Panc1 (cell line): ENCODE results near the gene PCK2. TPM values are rescaled to one million over a fixed set of nuclear protein-coding genes. Genes with fewer than 3 reads are reported as not detected.

ENCODE experiments used
- ATAC-seq: fragments of 200-7000 bp; cut with Tn5 transposase; 2 replicates; pipeline ENCODE4 v1.9.1; 2020; ENCODE audit warnings: mild to moderate bottlenecking, moderate library complexity
- BruUV-seq: library from RNA; stranded (reverse); fragments of 400-500 nt; replicated peaks from 2 replicates; lab custom pipeline; 2021; lab: Mats Ljungman, UMichigan
- CTCF ChIA-PET: fragments of 300-600 bp; sonication (Branson Sonifier 250); formaldehyde crosslinking; loops from one replicate; lab custom pipeline; 2022; ENCODE audit warnings: antibody characterized with exemption; lab: Charles Lee
- POLR2A ChIA-PET: fragments of 300-600 bp; sonication (Branson Sonifier 250); formaldehyde crosslinking; loops from one replicate; lab custom pipeline; 2022; ENCODE audit warnings: antibody characterized with exemption; lab: Charles Lee
- DNase-seq: peaks from one replicate; pipeline ENCODE4 v3.0.0-alpha.2; 2010; ENCODE audit warnings: low read depth, low spot score
- H3K27ac ChIP-seq: 2 replicates; pipeline ENCODE4 v1.5.1; 2011; ENCODE audit warnings: mild to moderate bottlenecking, low read length, inconsistent platforms
- H3K27me3 ChIP-seq: fragments of 200-500 bp; sonication (Bioruptor generic); 2 replicates; pipeline ENCODE4 v1.6.0; 2014; ENCODE audit warnings: low read length, inconsistent platforms; ENCODE audit not compliant: control insufficient read depth, insufficient read depth
- H3K36me3 ChIP-seq: fragments of 200-500 bp; sonication (Bioruptor generic); 2 replicates; pipeline ENCODE4 v1.5.1; 2014; ENCODE audit warnings: inconsistent platforms, mild to moderate bottlenecking, low read length, moderate library complexity; ENCODE audit not compliant: control insufficient read depth, insufficient read depth
- H3K4me1 ChIP-seq: 2 replicates; pipeline ENCODE4 v1.5.1; 2011; ENCODE audit warnings: inconsistent platforms, mild to moderate bottlenecking, low read length, moderate library complexity; ENCODE audit not compliant: control insufficient read depth, insufficient read depth
- H3K4me3 ChIP-seq, 2 experiments: 2 replicates each; pipeline ENCODE4 v1.5.1; 2011 to 2012; ENCODE audit warnings: low read depth in 2 of 2, low read length in 2 of 2, mild to moderate bottlenecking in 2 of 2, inconsistent platforms in 1 of 2, moderate library complexity in 1 of 2
- H3K9me3 ChIP-seq: fragments of 200-500 bp; sonication (Bioruptor generic); 2 replicates; pipeline ENCODE4 v1.5.1; 2014; ENCODE audit warnings: low read depth, mild to moderate bottlenecking, inconsistent platforms, low read length, moderate library complexity; ENCODE audit not compliant: control insufficient read depth, insufficient read depth
- POLR2AphosphoS5 ChIP-seq: IDR thresholded peaks from 2 replicates; pipeline ENCODE4 v1.6.1; 2012; ENCODE audit warnings: mild to moderate bottlenecking, low read depth, low read length, moderate library complexity
- SIN3A ChIP-seq: IDR thresholded peaks from 2 replicates; pipeline ENCODE4 v1.6.1; 2012; ENCODE audit warnings: low read depth, mild to moderate bottlenecking, low read length, moderate library complexity, borderline replicate concordance; ENCODE audit not compliant: insufficient read depth
- TCF7L2 ChIP-seq: IDR thresholded peaks from 2 replicates; pipeline ENCODE4 v1.6.1; 2011; ENCODE audit warnings: mild to moderate bottlenecking, low read depth, low read length, inconsistent platforms
- in situ Hi-C: cut with HindIII; loops from 2 replicates; pipeline ENCODE4 v1.10.0; 2016; ENCODE audit warnings: low sequenced_read_pairs, low pct_unique_long_range_greater_than_20kb
- intact Hi-C: fragments of 100-400 bp; cut with micrococcal nuclease; formaldehyde crosslinking; loops from one replicate; pipeline ENCODE4 v1.10.0; 2022; ENCODE audit not compliant: unreplicated experiment
- total RNA-seq: library from RNA; stranded (reverse); gene quantifications from one replicate; pipeline ENCODE4 v1.2.1, GENCODE V29; 2021; ENCODE audit not compliant: unreplicated experiment
- TF ChIP-seq, protein P1 (sequence below): fragments of 450-650 bp; IDR thresholded peaks from 2 replicates; pipeline ENCODE4 v1.5.1; 2017; ENCODE audit warnings: mild to moderate bottlenecking
- TF ChIP-seq, protein P2 (sequence below), 2 experiments: IDR thresholded peaks; 2 replicates each; pipeline ENCODE4 v1.6.1; 2011 to 2012; ENCODE audit warnings: low read depth in 2 of 2, control low read depth in 1 of 2, low read length in 1 of 2, mild to moderate bottlenecking in 1 of 2, moderate library complexity in 1 of 2; ENCODE audit not compliant: insufficient read depth in 1 of 2

Gene PCK2
- total RNA-seq, 1 experiment from 2014 or later: 24.5 TPM

DNA sequence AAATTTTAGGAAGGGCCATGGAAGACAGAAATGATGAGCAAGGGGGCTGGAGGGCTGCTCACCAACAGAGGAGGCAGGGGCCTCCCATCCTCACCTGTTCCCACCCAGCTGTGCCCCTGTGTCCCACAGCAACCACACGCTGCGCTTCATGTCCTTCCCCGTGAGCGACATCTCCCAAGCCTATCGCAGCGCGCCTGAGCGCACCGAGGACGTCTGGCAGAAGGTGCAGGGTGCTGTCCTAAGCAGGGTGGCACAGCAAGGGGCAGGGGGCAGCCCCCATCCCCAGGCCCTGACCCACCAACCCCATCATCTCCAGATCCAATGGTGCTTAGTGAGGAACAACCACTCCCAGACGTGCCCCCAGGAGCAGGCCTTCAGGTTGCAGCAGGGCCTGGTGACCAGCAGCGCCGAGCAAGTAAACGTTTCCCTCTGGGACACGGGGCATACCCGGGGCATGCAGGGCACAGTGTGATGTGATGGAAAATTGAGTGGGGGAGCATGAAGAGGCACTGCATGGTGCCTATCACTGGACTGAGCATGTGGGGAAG lies 34.2 kb upstream of the PCK2 start:
- intact Hi-C loops (loop anchor here (2.0 kb wide), 1 partner anchor 49 kb away; no protein-coding TSS in a partner anchor), in situ Hi-C loops (no loop called here)
- Histone ChIP-seq H3K4me3 (no peak overlapping the region), H3K4me1 (no peaks in the 10 kb centered on the region), H3K27ac (no peak overlapping the region), H3K27me3 (no peaks in the 10 kb centered on the region), H3K9me3 (no peaks in the 10 kb centered on the region), H3K36me3 (no peaks in the 10 kb centered on the region)
- TF ChIP-seq, protein P1, sequence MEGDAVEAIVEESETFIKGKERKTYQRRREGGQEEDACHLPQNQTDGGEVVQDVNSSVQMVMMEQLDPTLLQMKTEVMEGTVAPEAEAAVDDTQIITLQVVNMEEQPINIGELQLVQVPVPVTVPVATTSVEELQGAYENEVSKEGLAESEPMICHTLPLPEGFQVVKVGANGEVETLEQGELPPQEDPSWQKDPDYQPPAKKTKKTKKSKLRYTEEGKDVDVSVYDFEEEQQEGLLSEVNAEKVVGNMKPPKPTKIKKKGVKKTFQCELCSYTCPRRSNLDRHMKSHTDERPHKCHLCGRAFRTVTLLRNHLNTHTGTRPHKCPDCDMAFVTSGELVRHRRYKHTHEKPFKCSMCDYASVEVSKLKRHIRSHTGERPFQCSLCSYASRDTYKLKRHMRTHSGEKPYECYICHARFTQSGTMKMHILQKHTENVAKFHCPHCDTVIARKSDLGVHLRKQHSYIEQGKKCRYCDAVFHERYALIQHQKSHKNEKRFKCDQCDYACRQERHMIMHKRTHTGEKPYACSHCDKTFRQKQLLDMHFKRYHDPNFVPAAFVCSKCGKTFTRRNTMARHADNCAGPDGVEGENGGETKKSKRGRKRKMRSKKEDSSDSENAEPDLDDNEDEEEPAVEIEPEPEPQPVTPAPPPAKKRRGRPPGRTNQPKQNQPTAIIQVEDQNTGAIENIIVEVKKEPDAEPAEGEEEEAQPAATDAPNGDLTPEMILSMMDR: no peak
- TF ChIP-seq TCF7L2: no peak
- no peak for TF ChIP-seq POLR2AphosphoS5
- TF ChIP-seq, protein P2, sequence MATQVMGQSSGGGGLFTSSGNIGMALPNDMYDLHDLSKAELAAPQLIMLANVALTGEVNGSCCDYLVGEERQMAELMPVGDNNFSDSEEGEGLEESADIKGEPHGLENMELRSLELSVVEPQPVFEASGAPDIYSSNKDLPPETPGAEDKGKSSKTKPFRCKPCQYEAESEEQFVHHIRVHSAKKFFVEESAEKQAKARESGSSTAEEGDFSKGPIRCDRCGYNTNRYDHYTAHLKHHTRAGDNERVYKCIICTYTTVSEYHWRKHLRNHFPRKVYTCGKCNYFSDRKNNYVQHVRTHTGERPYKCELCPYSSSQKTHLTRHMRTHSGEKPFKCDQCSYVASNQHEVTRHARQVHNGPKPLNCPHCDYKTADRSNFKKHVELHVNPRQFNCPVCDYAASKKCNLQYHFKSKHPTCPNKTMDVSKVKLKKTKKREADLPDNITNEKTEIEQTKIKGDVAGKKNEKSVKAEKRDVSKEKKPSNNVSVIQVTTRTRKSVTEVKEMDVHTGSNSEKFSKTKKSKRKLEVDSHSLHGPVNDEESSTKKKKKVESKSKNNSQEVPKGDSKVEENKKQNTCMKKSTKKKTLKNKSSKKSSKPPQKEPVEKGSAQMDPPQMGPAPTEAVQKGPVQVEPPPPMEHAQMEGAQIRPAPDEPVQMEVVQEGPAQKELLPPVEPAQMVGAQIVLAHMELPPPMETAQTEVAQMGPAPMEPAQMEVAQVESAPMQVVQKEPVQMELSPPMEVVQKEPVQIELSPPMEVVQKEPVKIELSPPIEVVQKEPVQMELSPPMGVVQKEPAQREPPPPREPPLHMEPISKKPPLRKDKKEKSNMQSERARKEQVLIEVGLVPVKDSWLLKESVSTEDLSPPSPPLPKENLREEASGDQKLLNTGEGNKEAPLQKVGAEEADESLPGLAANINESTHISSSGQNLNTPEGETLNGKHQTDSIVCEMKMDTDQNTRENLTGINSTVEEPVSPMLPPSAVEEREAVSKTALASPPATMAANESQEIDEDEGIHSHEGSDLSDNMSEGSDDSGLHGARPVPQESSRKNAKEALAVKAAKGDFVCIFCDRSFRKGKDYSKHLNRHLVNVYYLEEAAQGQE (IDR thresholded peaks at IDR 0.05; ENCODE audit: insufficient read depth in 1 of 2, low read depth in 2 of 2, low read length in 1 of 2): no peak
- no peak for TF ChIP-seq SIN3A
- DNase-seq: no peak
- no TSS peak for BruUV-seq
- no peak for ATAC-seq
- ChIA-PET POLR2A (no interaction called here), CTCF (no interaction called here)

DNA sequence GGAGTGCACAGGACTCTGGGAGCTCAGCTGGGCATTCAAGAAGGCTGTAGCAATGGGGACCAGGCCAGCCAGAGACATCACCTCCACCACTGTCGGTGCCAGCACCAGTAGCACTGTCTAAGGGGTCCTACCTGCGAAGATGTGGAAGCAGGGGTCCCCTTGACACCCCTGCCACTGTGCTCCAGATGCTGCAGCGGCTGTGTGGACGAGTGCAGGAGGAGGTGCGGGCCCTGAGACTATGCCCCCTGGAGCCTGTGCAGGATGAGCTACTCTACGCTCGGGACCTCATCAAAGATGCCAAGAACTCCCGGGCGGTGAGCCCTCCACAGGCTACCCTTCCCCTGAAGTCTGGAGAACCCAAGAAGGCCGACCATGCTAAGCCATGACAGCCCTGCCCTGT lies 33.7 kb upstream of the PCK2 start:
- Histone ChIP-seq H3K27me3 (no peaks in the 10 kb centered on the region), H3K36me3 (no peaks in the 10 kb centered on the region), H3K4me1 (no peaks in the 10 kb centered on the region), H3K4me3 (no peak overlapping the region), H3K9me3 (no peaks in the 10 kb centered on the region), H3K27ac (no peak overlapping the region)
- in situ Hi-C loops: no loop called here
- DNase-seq (no peak), ATAC-seq (no peak)
- CTCF ChIA-PET: no interaction called here
- no TSS peak for BruUV-seq
- intact Hi-C loops: no loop called here
- POLR2A ChIA-PET: no interaction called here
- TF ChIP-seq, protein P1: no peak
- TF ChIP-seq, protein P2 (IDR thresholded peaks at IDR 0.05; ENCODE audit: insufficient read depth in 1 of 2, low read depth in 2 of 2, low read length in 1 of 2): no peak
- no peak for TF ChIP-seq POLR2AphosphoS5
- TF ChIP-seq SIN3A: no peak
- TF ChIP-seq TCF7L2: no peak
